Measurements from ENCODE around the gene SYTL3.
"Not testable (repeated sequence)": the region's sequence is repeated elsewhere in the genome, so short reads cannot be mapped to it uniquely, and the experiment has no call there.

Gene SYTL3

DNA sequence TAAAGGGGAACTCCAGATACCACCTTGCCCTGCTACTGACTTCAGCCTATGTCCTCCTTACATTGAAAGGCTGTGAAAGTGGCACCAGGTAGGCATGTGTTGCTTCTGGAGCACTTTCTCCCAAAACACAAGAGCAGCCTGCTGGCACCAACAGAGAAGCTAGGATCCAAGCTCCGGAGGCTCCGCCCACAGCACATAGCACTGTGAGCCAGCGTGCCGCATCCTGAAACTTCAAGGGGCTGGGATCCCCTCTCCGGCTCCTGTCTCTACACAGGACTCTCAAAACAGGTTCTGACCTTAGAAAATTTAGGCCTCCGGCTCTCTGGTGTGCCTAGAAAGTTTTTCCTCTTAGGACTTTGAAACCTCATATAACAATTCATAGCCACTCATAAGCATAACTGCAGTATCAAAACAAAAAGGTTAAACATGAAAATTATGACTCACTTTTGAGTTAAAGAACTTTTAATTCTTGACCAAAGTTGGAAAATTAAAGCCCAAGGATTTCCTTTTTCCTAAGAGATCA, 128.2 kb downstream of the SYTL3 start:
- DNase-seq = no peak

DNA sequence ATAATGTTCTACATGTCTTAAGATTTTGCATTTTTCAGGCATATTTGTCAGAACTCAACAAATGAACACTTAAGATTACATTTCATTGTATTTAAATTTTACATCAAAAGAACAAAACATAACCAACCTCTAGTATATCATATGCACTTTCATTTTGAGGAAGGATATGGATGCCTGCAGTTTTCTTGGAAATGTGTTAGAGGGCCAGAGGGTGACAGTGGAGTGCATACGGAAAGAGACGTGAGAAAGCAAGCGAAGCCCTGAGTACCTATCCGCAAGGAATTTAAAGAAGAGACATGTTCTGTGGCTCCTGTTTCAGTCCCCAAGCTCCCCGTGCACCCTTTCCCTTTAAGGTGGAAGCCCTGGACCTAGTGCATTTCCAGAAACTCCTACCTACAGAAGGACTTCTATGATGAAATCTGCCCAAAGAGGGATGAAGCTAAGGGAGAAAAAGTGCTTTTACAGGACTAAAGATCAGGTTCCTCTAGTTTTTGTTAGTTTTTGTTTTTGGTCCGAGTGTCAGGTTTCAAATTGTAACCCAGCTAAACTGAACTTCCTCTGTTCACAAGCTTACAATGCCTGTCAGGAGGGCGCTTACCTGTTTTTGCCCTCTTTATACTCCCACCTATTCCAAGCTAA, 130.5 kb downstream of the SYTL3 start:
- no peak for DNase-seq

DNA sequence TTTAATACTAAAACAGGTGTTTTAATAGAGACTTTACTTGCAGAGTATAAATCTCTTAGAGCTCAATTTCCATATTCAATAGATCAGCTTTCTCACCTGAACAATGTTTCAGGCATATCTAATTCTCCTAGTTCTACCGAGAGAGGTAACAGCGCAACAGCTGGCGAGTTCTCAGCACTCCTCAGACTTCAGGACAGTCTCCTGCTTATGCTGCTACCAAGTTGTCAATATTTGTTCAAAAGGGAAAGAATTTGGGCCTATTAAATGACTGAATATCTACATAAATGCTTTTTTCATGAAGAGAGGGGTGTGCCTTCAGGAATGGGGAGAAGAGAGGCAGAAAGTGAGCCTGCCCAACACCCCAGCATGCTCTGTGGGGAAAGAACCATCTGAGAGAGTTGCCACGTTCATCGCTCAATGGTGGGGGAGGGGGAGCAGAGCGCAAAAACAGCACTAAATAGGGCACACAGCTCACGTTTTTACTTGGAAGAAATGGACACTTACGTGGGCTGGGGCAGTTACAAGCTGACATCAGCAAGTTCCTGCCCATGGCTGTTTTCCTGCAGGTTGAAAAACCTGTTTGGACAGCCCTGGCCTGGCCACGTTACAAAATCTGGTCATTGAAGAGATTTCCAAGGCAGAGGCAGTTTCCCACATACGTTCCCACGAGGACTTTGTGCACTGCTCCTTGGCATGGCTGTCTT, 131.3 kb downstream of the SYTL3 start:
- DNase-seq = no peak

DNA sequence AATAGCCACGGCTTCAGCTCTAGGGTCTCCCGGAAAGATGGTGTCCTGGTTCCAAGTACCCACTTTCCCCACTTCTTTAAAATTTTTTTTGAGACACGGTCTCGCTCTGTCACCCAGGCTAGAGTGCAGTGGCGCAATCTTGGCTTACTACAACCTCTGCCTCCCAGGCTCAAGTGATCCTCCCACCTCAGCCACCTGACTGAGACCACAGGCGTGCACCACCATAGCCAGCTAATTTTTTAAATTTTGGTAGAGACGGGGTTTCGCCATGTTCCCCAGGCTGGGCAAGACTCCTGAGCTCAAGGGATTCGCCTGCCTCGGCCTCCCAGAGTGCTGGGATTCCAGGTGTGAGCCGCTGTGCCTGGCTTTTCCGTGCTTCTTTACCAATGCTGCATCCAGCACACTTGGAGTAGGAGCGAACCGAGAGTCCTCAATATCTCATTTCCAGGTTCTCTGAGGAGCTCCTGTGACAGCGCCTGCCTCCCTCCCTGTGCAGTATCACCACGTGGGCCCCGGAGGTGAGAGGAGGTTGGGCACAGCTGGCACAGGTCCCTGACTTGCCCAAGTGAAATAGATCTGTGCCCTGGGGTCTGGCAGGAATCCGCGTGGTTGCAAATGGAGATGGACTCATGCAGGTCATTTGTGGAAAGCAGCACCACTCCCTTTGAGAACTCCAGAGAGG, 132.0 kb downstream of the SYTL3 start:
- no peak for DNase-seq

DNA sequence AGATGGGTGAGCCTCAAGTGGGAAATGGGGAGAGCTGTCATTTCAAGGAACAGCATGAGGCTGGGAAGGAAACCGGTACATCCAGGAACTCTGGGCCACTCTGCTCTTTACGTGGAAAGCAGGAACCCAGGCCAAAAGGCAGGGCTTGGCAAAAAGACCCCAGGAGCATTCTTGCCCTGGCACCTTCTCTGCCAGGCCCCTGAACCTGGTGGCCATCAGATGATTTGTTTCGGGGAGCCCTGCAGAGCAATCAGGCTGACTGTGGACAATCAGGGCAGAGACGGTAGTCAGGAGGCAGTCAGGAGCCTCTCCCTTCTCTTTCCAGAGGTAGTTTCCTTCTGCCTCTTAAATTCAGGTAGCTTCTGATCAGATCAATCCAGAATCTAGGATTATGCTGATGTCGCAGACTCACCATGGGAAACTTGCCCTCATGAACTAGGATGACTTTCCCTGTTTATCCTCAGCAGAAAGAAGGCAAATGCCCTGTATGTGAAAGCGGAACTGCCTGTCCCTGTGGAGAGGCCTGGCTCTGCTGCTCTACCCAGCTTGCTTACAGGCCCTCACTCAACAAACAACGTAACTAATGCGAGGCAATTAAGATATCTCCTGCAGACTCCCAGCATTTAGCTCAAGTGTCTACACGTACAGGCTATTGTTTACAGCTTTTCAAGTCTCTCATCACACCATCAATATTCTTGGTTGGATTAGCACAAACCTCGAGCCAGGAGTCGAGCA, 132.7 kb downstream of the SYTL3 start:
- peak; percentile 21 to 92 (median 64) for DNase-seq

DNA sequence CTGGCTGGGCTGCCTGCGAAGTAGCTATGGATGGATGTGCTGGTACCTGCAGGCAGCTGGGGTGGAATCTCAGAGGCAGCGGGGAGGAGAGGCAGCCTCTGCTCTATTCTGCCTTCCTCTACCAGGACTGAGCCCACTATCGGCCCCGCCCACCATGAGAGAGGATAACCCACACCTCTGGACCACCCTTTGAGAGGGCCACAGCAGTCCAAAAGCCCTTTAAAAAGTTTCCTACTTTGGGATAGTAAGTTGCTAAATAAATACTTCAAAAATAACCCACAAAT, 133.3 kb downstream of the SYTL3 start:
- no peak for DNase-seq

DNA sequence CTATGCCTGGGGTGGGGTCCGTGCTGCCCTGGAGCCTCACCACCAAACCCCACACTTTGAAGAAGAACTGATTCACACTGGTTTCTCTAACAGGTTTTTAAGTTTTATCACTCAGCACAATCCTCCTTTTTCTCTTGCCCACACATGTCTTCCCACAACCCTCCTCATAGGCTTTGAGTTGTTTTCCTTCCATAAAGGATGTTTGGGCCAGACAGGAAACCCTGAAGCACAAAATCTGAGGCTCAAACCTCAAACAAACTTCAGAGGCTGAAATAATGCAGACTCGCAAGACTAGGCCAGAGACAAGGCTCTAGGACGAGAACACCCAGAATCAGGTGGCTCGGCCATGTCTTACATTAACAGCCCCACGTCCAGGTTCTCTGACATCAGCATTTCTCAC, 134.0 kb downstream of the SYTL3 start:
- DNase-seq = no peak

DNA sequence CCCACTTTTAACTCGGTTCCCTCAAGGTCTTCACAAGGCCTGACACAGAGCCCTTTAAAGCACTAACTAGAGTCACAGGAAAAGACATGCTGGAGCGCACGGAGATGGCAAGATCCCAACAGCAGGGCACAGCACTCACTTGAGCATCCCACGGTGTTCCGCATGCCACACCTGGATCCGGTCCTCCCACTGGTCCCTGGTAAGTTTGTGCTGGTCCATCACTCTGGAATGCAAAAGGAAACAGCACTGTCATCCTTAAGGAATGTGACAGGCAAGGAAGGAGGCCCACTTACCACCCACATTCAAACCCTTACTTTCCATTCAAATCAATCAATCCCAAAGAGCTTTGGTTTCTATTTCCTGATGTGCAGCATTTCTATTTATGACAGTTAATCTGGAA, 134.7 kb downstream of the SYTL3 start:
- DNase-seq = no peak

DNA sequence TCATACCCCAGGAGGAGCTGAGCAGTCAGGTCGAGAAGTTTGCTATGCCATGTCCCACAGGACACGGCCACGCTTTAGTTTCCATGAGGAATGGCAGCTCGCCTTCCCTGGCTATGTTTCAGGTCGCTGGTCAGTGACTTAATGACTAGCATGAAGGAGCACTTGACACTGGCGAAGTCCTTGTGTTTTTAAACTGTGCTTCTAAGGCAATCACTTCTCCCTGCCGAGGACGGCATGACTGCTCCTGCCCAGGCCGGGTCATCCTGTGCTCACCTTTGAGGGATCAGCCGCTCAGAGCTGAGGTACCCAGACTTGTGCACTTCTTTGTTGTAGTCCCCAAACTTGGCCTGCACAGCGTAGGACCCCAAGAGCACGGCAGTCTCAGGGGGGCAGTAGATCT, 135.2 kb downstream of the SYTL3 start:
- no peak for DNase-seq

DNA sequence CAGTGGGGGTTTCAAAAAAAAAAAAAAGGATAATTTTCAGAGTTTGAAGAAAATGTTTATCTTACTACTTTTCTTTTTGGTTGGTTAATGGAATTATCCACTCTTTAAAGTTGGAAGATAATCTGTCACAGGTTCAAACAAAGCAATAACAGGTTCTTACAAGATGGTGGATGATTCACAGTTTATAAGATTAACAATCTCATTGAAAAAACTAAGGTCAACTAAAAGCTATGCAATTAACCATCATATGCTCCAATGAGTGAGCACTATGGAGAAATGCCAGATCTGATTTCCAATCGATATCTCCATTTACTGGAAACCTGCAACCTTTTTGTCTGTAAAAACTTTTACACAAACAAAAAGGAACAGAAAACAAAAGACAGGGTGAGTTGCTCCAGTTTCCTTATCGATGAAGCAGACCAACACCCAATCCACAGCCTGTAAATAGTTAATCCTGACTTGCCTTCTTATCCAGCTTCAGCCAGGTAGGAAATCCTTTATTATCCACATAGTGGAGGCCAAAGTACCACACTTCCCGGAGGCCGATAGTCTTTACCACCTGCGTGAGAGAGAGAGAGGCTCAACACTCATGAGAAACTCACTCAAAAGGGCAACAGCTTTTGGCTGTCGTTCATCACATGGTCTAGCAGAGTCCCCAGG, 136.9 kb downstream of the SYTL3 start:
- DNase-seq = no peak

DNA sequence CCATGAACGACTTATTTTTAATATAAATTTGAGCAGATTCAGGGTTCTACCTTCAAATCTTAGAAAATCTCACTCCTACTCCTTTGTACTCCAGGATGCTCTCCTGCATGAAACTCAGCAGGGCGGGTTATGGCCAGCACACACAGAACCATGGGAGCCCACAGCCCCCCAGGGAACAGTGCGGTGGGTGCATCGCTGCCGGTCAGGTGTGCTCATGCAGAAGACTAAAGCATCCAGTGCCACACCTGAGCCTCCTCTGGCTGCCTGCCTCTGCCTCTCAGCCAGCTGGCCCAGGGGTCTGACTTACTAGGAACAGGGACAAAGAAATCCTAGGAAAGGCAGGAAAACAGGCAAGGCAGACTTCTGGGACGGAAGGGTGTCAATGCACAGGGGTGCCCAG, 137.5 kb downstream of the SYTL3 start:
- DNase-seq = no peak

DNA sequence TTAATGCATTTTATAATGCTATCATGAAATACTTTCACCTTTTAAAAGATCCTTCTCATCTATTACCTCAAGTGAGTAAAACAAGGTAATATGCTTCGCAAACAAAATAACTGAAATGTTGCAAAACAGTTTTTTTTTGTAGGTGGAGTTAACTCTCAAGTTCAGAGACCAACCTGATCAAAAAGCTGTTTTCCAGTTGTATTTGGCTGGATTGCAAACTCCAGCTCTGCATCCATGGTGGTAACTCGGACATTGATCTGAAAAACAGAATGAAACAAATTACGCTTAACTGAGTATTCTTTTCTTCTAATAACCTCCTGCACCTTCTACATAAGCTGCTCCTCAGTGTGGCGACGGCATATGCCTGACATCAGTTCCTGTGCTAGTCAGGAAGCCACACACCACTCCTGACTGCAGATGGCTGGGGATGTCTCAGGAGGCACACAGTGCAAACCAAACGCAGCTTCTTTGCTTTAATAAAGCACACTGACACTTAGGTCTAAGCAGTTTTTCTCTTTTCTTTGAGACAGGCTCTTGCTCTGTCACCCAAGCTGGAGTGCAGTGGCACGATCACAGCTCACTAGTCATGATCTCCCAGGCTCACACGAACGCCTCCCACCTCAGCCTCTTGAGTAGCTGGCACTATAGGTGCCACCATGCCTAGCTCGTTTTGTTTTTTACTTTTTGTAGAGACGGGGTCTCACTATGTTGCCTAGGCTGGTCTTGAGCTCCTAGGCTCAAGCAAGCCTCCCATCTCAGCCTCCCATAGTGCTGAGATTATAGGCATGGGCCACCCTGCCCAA, 139.5 kb downstream of the SYTL3 start:
- DNase-seq = no peak

DNA sequence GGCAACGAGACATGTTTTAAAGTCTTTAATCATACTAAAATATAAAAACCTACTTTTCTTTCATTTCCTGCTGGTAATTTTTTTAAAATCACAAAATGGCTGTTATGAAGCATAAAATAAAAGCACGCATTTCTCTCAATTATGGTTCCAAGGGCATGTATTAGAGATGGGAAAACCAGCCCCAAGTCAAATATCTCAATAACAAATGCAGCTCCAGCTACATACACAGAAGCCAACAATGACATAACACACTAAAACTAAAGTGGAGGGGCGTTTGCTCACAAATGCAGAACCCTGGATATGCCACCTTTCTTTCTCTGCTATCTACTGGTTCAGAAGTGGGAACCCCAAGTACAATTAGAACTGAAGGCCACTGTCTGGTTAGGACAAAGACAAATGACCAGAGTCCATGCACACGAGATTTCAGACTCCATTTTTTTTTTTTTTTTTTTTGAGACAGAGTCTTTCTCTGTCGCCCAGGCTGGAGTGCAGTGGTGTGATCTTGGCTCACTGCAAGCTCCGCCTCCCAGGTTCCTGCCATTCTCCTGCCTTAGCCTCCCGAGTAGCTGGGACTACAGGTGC, 141.5 kb downstream of the SYTL3 start:
- no peak for DNase-seq

DNA sequence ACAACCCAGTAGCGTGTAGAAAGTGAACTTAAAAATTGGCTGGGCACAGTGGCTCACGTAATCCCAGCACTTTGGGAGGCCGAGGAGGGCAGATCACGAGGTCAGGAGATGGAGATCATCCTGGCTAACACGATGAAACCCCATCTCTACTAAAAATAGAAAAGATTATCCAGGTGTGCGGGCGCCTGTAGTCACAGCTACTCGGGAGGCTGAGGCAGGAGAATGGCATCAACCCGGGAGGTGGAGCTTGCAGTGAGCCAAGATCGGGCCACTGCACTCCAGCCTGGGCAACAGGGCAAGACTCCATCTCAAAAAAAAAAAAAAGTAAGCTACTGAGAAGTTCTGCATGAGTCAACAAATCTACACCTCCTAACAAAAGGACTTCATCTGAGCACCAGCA, 142.7 kb downstream of the SYTL3 start:
- not testable (repeated sequence) for DNase-seq

DNA sequence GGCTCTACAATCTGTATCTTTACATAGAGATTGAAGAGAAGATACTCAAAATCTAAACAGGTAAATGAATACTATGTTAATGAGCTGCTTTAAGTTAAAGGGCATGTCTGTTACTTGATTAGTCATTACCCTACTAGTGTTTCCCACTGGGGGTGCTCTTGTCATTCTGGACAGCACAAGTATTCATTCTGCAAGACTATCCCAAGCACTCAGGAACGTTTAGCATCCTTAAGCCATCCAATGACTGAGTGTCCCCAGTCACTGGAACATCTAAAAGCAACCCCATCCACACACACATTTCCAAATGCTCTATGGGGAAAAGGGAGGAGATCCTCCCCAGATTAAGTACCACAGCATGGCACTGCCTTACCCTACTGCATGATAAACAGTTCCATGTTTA, 143.6 kb downstream of the SYTL3 start:
- peak in 1 of 3 experiments; percentile 9 for DNase-seq

DNA sequence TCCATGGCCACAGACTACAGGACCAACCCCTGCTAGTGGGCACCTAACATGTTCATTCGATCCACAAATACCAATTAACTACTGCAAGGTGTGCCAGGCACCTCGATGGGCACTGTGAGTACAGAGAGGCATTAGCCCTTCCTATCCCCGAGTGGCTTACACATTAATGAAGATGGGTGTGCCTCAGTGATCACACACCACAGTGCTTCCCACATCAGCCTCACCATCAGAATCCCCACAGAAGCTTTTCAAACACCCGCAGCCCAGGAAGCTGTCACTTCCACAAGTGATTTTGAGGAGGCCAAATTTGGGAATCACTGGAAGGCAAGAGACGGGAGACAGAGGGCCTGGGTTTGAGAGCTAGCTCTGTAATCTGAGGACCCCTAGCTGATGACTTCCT, 145.7 kb downstream of the SYTL3 start:
- no peak for DNase-seq

DNA sequence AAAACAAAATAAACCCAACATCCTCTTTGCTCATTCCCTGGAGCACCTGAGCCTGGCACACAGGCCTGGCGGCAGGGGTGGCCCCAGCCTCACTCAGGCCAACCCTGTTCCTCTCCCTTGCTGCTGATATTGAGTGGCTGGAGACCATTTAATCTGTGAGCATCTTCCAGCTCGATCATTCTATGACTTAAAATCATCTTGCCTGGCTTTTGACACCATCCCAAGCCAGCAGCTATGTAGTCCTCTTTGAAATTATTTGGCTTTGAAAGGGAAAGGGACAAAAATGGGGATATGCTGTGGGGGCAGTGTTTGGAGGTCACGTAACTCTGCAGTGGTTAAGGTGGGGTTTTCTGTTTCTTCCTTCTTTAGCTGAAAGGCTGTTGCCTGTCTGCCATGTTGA, 146.5 kb downstream of the SYTL3 start:
- no peak for DNase-seq

DNA sequence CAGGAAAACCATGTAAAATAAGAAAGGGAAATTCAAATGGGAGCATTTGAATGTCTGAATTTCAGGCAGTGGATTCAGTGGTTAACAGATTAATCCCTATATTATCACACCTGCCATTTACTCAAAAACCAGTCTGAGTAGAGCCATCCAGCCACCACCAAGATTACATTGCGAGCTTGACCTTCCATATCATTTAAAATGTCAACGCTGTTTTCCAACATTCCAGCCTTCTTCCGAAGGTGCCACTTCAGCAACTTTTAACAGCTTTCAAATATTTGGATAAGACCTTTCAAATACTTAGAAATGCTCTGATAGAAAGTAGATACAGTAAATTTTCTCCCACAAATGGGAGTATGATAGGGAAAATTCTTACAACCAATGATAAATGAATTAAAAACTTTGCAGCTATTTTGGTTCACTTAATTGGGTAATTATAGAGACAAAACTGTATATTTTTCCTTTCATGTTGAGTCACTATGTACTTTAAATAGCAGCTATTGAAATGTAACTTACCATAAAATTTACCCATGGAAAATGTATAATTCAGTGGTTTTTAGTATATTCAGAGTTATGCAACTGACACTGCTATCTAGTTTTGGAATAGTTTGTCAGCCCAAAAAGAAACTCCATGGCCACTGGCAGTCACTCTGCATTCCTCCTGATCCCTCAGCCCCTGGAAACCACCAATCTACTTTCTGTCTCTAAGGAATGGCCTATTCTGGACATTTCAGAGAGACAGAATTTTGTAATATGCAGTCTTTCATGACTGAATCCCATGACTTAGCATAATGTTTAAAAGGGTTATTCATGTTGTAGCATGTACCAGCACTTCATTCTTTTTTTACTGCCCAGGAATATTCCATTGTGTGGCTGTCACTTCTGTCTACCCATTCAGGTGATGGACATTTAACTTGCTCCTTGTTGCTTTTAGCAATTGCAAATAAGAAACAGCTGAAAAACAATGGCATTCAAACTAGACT, 147.8 kb downstream of the SYTL3 start:
- DNase-seq = peak in 1 of 3 experiments; percentile 22

DNA sequence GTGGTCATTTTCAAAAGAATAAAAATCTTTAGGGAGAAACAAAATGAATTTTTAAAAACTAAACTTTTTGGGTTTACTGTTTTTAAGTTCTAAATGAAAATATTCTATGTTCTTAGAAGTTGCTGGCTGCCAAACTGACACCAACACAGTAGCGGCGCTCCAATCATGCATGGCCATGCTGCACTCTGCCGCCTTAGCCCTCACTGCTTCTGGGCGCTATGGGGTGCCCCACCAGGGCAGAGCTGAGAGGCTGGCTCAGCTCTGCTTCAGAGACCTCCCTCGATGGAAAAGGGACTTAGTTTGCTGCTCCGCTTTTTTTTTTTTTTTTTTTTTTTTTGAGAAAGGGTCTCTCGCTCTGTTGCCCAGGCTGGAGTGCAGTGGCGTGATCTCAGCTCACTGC, 148.5 kb downstream of the SYTL3 start:
- DNase-seq = no peak

DNA sequence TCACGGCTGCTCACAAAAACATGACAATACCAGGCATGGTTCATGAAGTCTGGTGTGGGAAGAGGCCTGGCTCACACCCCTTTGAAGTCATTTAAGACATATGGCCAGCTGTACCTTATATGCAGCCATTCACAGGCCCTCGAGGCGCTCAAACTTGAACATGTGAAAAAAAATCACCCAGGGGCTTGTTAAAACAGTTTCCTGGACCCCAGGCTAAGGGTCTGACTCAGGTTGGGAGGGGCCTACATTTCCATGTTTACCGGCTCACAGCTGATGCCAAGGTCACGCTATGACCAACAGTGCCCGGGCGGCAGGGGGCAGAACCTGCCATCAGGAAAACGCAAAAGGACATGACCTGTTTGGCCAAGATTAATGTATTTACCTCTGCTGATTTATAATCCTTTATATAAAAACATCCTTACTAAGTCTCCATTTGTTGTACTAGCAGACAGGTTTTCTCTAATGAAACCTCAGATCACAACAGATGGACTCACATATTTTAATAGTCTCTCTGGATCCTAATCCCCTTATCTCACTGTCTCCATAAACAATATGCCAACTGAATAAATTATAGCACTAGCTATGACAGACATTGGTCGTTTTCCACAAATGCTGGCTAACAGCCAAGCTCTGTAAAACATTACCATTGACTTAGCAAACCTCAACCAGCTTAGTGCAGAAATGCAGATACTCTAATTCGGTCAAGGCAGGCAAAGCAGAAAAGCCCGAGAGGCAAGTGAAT, 149.4 kb downstream of the SYTL3 start:
- DNase-seq = peak; percentile 71 to 94 (median 76)
